Measurements from ENCODE around the gene INO80. TPM values are rescaled to one million over a fixed set of nuclear protein-coding genes. Genes with fewer than 3 reads are reported as not detected.

INO80 gene
- total RNA-seq, 2 experiments from 2014 or later: 23.8 to 28.1 TPM

GRCh38 chr15:41017066-41017735 is 98.9 kb downstream of the INO80 start:
- no peaks in the 10 kb centered on the region for H3K9me3 Mint-ChIP-seq (ENCODE audit: insufficient read depth)
- ChIA-PET POLR2A (no interaction called here), CTCF (interaction anchor here (1.3 to 13.4 kb wide), 4 partner anchors 75 to 160 kb away, joined by 3 to 176 read pairs (median 8); no protein-coding TSS in a partner anchor)
- peaks cover 46% of the 10 kb centered on the region for H3K36me3 Mint-ChIP-seq (ENCODE audit: low read depth)
- H3K4me3 Mint-ChIP-seq: no peak overlapping the region
- no peaks in the 10 kb centered on the region for H3K27me3 Mint-ChIP-seq (ENCODE audit: low read depth)
- H3K4me1 Mint-ChIP-seq (ENCODE audit: low read depth): peaks cover 10% of the 10 kb centered on the region
- H3K27ac Mint-ChIP-seq: peak overlapping the region; percentile 18
- ATAC-seq (no peak), DNase-seq (no peak)

GRCh38 chr15:41013691-41014414 is 102.2 kb downstream of the INO80 start:
- ATAC-seq (no peak), DNase-seq (no peak)
- no peak overlapping the region for H3K27ac Mint-ChIP-seq
- ChIA-PET CTCF (interaction anchor here (0.8 to 13.4 kb wide), 6 partner anchors 8 to 156 kb away, joined by 3 to 176 read pairs (median 3); partner anchors contain the start of gene CHAC1), POLR2A (no interaction called here)
- H3K4me3 Mint-ChIP-seq: no peak overlapping the region
- H3K27me3 Mint-ChIP-seq (ENCODE audit: low read depth): no peaks in the 10 kb centered on the region
- peaks cover 37% of the 10 kb centered on the region for H3K36me3 Mint-ChIP-seq (ENCODE audit: low read depth)
- peaks cover 10% of the 10 kb centered on the region for H3K4me1 Mint-ChIP-seq (ENCODE audit: low read depth)
- H3K9me3 Mint-ChIP-seq (ENCODE audit: insufficient read depth): no peaks in the 10 kb centered on the region

- no peak for ATAC-seq
- no peak overlapping the region for H3K4me3 Mint-ChIP-seq
- H3K9me3 Mint-ChIP-seq (ENCODE audit: insufficient read depth): no peaks in the 10 kb centered on the region
- peaks cover 27% of the 10 kb centered on the region for H3K36me3 Mint-ChIP-seq (ENCODE audit: low read depth)
- H3K27ac Mint-ChIP-seq: no peak overlapping the region
- ChIA-PET CTCF (interaction anchor here (0.9 to 1.8 kb wide), 3 partner anchors 11 to 107 kb away, joined by 3 to 7 read pairs (median 4); no protein-coding TSS in a partner anchor), POLR2A (no interaction called here)
- no peaks in the 10 kb centered on the region for H3K27me3 Mint-ChIP-seq (ENCODE audit: low read depth)
- H3K4me1 Mint-ChIP-seq (ENCODE audit: low read depth): no peaks in the 10 kb centered on the region
- DNase-seq: no peak
Observed at GRCh38 chr15:41011055-41011815, 104.8 kb downstream of the INO80 start.

DNA sequence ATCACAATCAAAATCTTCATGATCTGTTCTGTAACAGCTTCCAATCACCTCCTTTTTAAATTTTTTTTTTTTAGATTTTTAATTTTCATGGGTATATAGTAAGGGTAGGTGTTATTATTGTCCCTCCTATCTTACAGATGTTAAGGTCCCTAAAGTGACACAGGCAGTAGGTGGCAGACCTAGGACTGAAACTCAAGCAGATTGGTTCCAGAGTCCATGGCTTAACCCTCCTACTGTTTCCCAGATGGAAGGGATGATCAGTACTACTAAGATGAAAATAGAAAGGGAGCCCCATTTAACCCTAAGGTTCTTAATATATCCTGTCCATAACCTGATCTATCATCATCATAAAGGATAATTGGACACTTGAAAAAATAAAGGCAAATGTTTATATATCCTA is 105.7 kb downstream of the INO80 start:
- no peaks in the 10 kb centered on the region for H3K27me3 Mint-ChIP-seq (ENCODE audit: low read depth)
- POLR2A ChIA-PET: interaction anchor here (0.6 kb wide), 1 partner anchor 585 kb away, joined by 3 read pairs; no protein-coding TSS in a partner anchor

GRCh38 chr15:41006479-41006878 is 109.6 kb downstream of the INO80 start:
- CTCF ChIA-PET: interaction anchor here (0.6 to 1.0 kb wide), 2 partner anchors 13 to 85 kb away, joined by 3 read pairs; no protein-coding TSS in a partner anchor
- no peak overlapping the region for H3K4me3 Mint-ChIP-seq
- DNase-seq (no peak), ATAC-seq (no peak)
- no peaks in the 10 kb centered on the region for H3K9me3 Mint-ChIP-seq (ENCODE audit: insufficient read depth)
- H3K36me3 Mint-ChIP-seq (ENCODE audit: low read depth): peaks cover 23% of the 10 kb centered on the region
- H3K27me3 Mint-ChIP-seq (ENCODE audit: low read depth): no peaks in the 10 kb centered on the region
- no peak overlapping the region for H3K27ac Mint-ChIP-seq
- no peaks in the 10 kb centered on the region for H3K4me1 Mint-ChIP-seq (ENCODE audit: low read depth)
- POLR2A ChIA-PET: interaction anchor here (0.6 kb wide), 1 partner anchor 178 kb away, joined by 4 read pairs; no protein-coding TSS in a partner anchor

More for the DNA sequence above, 105.7 kb downstream of the INO80 start:
- DNase-seq: no peak
- H3K27ac Mint-ChIP-seq: no peak overlapping the region
- CTCF ChIA-PET: interaction anchor here (0.9 to 1.6 kb wide), 2 partner anchors 12 to 106 kb away, joined by 3 to 4 read pairs; no protein-coding TSS in a partner anchor
- ATAC-seq: no peak
- H3K36me3 Mint-ChIP-seq (ENCODE audit: low read depth): peaks cover 26% of the 10 kb centered on the region
- H3K4me1 Mint-ChIP-seq (ENCODE audit: low read depth): no peaks in the 10 kb centered on the region
- no peaks in the 10 kb centered on the region for H3K9me3 Mint-ChIP-seq (ENCODE audit: insufficient read depth)
- no peak overlapping the region for H3K4me3 Mint-ChIP-seq

DNA sequence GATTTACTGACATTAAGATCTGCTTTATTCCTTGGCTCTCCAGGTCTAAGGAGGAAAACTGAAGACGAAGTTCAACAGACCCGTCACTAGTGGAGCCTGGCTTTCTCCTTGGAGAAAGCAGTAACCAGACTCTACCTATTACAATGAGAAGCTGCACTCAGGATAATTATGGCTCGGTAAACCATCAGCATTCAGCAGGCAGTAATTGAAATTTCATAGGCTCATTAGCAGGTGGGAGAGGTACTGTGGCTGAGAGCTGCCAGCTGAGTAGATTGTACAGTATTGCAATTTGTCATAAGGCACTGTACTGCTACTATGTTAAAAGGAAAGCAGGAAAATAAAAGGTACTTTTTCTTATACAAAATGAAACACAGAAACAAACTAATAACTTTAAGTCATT is 111.6 kb downstream of the INO80 start:
- H3K4me3 Mint-ChIP-seq: no peak overlapping the region
- H3K9me3 Mint-ChIP-seq (ENCODE audit: insufficient read depth): no peaks in the 10 kb centered on the region
- no peak for ATAC-seq
- H3K4me1 Mint-ChIP-seq (ENCODE audit: low read depth): no peaks in the 10 kb centered on the region
- H3K27me3 Mint-ChIP-seq (ENCODE audit: low read depth): no peaks in the 10 kb centered on the region
- DNase-seq: no peak
- POLR2A ChIA-PET: no interaction called here
- H3K27ac Mint-ChIP-seq: no peak overlapping the region
- H3K36me3 Mint-ChIP-seq (ENCODE audit: low read depth): peaks cover 29% of the 10 kb centered on the region
- CTCF ChIA-PET: interaction anchor here (1.0 to 1.6 kb wide), 2 partner anchors 101 to 181 kb away, joined by 3 read pairs; no protein-coding TSS in a partner anchor

DNA sequence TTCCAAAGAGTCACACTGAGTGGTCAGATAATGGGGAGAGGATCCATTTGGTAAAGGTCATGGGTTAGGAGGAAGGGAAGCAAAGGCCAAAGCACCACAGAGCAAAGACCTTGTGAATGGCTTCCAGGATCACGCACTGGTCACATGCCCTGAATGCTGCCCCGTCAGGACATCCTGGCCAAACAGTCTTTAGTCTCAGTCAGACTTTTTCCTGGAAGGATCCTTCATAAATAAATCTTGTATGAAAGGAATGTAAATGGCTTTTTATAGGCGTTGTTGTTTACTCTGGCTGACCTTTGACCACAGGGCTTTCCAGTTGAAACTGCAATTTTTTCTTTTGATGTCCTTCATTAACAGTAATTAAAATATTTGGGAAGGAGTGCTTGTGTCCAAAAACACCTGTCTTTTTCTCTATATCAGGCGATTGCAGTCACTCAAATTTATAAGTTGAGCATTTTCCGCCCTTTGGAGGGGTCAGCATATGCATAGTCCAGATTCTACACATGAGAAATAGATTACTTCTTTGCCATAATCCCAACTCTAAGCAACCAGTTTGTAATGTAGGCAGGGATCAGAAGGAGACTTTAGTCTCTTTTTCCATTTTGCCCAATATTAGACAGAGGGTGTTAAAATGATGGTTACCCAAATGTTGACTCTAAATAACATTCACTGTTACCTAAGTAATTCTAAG is 114.4 kb downstream of the INO80 start:
- H3K27ac Mint-ChIP-seq: no peak overlapping the region
- H3K4me1 Mint-ChIP-seq (ENCODE audit: low read depth): no peaks in the 10 kb centered on the region
- H3K4me3 Mint-ChIP-seq: no peak overlapping the region

DNA sequence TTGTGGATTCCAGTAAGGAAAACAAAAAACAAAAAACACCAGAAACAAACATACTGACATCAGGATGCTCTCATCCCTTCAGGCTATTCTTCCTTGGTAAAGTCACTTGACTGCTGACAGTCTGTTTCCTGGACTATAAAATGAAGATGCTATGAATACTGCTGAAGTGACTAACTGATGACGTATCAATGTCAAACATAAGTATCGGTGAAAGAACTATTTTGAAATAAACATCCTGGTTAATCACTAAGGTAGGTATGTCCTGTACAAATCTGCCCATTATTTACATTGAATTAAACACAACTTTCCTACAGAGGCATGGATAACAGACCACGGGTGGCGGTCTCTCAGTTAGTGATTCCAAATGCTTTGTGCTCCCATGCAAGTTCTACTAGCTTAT is 116.9 kb downstream of the INO80 start:
- DNase-seq: no peak
- Mint-ChIP-seq H3K27ac (no peak overlapping the region), H3K9me3 (ENCODE audit: insufficient read depth) (no peaks in the 10 kb centered on the region), H3K36me3 (ENCODE audit: low read depth) (peaks cover 25% of the 10 kb centered on the region), H3K4me3 (no peak overlapping the region), H3K27me3 (ENCODE audit: low read depth) (no peaks in the 10 kb centered on the region), H3K4me1 (ENCODE audit: low read depth) (peaks cover 10% of the 10 kb centered on the region)
- no peak for ATAC-seq
- CTCF ChIA-PET: interaction anchor here (0.7 to 1.5 kb wide), 3 partner anchors 30 to 93 kb away, joined by 3 to 4 read pairs (median 3); no protein-coding TSS in a partner anchor
- POLR2A ChIA-PET: no interaction called here

More for the DNA sequence above, 114.4 kb downstream of the INO80 start:
- peaks cover 30% of the 10 kb centered on the region for H3K36me3 Mint-ChIP-seq (ENCODE audit: low read depth)
- CTCF ChIA-PET: interaction anchor here (0.8 kb wide), 1 partner anchor 20 kb away, joined by 4 read pairs; no protein-coding TSS in a partner anchor
- DNase-seq (no peak), ATAC-seq (no peak)
- POLR2A ChIA-PET: no interaction called here
- H3K9me3 Mint-ChIP-seq (ENCODE audit: insufficient read depth): no peaks in the 10 kb centered on the region
- H3K27me3 Mint-ChIP-seq (ENCODE audit: low read depth): no peaks in the 10 kb centered on the region

DNA sequence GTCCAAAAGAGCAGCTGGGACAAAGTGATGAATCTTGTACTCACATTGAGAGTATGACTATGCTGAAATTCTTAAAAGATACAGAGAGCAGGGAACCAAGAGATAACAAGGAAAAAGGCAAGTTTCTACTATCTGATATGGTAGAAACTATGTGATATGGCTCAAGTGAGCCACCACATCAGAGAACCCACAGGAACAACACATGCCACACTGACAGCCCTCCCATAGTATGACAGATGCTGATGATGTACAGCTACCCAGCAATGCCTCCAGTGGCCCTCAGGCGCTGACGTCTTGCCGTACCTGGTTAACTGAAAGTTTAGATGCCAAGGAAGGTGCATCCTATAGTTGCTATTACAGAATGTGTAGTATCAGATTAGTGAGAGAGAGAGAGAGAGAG is 120.4 kb downstream of the INO80 start:
- Mint-ChIP-seq H3K4me3 (no peak overlapping the region), H3K4me1 (ENCODE audit: low read depth) (peaks cover 10% of the 10 kb centered on the region), H3K36me3 (ENCODE audit: low read depth) (peaks cover 30% of the 10 kb centered on the region), H3K27me3 (ENCODE audit: low read depth) (no peaks in the 10 kb centered on the region), H3K9me3 (ENCODE audit: insufficient read depth) (no peaks in the 10 kb centered on the region), H3K27ac (peak overlapping the region; percentile 35)
- ATAC-seq (peak; percentile 72), DNase-seq (peak; percentile 29)
- ChIA-PET CTCF (no interaction called here), POLR2A (no interaction called here)

DNA sequence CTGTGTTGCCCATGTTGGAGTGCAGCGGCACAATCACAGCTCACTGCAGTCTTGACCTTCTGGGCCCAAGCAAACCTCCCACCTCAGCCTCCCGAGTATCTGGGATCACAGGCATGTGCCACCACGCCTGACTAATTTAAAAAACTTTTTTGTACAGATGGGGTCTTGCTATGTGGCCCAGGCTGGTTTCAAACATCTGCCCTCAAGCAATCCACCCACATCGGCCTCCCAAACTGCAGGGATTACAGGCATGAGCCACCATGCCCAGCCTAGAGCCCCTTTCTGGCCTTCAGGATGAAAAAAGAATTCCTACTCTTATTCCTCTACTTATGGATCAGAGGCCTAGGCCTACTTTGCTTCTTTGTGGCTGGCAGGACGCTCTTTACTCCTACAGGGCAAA is 123.3 kb downstream of the INO80 start:
- H3K27ac Mint-ChIP-seq: no peak overlapping the region
- no peak for DNase-seq
- no peak for ATAC-seq
- ChIA-PET CTCF (interaction anchor here (0.7 to 1.7 kb wide), 3 partner anchors 10 to 99 kb away, joined by 3 to 4 read pairs (median 3); partner anchors contain the start of gene VPS18), POLR2A (interaction anchor here (0.8 to 1.1 kb wide), 2 partner anchors 17 to 135 kb away, joined by 4 read pairs; no protein-coding TSS in a partner anchor)
- H3K4me3 Mint-ChIP-seq: no peak overlapping the region
- H3K9me3 Mint-ChIP-seq (ENCODE audit: insufficient read depth): no peaks in the 10 kb centered on the region
- peaks cover 10% of the 10 kb centered on the region for H3K4me1 Mint-ChIP-seq (ENCODE audit: low read depth)
- peaks cover 37% of the 10 kb centered on the region for H3K36me3 Mint-ChIP-seq (ENCODE audit: low read depth)
- H3K27me3 Mint-ChIP-seq (ENCODE audit: low read depth): no peaks in the 10 kb centered on the region
